Stimulated activated CD8-positive, alpha-beta memory T cell treated with anti-CD3 and anti-CD28 coated beads, Interleukin-15, amount 100 ng/mL, for 1 hour (primary cell): ENCODE results near the gene AHSA1.

Source experiments
- DNase-seq: peaks from one replicate; pipeline ENCODE4 v3.0.0-alpha.2; 2020; ENCODE audit warnings: low read depth

The AHSA1 gene

DNA sequence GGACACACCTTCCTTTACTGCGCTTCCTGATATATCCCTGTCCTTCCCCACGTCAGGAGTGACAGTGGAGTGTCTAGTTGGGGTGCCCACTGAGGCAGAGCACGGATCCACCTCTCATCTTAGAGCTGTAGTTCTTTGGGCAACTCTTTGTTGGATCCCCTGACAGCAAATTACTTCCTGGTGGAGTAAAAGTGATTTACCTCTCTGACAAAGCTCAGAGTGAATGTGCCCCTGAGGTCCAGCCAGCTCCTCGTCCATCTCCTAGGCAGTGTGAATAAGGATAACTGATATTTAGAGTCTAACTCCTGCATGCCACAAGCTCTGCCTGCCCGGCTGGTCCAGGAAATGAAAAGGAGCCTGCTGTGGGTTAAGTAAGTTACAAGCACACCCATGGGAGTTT is 16.0 kb downstream of the AHSA1 start:
- no peak for DNase-seq

- DNase-seq: no peak
Measured at GRCh38 chr14:77474479-77475177, 16.7 kb downstream of the AHSA1 start.

GRCh38 chr14:77475432-77476115 is 17.7 kb downstream of the AHSA1 start:
- no peak for DNase-seq

GRCh38 chr14:77478029-77478428 is 20.1 kb downstream of the AHSA1 start:
- no peak for DNase-seq

- DNase-seq: no peak
Measured at GRCh38 chr14:77478796-77479195, 20.9 kb downstream of the AHSA1 start.

- no peak for DNase-seq
Measured at GRCh38 chr14:77482422-77482821, 24.5 kb downstream of the AHSA1 start.

DNA sequence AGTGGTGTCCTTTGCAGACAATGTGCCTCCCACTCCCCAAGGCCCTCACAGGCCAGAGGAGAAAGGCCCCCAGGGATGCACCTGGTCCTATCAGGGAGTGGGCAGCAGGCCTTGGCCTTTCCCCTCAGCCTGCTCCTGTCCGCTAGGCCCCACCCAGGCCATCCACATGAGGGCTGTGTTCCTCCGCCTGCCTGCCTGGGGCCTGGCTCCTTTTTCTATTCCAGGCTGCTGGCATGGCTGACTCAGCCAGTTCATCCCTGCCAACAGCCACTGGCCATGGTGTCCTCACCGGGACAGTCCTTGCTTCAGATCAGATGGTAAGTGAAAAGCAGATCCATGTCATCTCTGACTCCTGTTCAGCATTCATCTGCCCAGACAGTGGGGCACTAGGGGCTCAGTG is 27.4 kb downstream of the AHSA1 start:
- DNase-seq: no peak

DNA sequence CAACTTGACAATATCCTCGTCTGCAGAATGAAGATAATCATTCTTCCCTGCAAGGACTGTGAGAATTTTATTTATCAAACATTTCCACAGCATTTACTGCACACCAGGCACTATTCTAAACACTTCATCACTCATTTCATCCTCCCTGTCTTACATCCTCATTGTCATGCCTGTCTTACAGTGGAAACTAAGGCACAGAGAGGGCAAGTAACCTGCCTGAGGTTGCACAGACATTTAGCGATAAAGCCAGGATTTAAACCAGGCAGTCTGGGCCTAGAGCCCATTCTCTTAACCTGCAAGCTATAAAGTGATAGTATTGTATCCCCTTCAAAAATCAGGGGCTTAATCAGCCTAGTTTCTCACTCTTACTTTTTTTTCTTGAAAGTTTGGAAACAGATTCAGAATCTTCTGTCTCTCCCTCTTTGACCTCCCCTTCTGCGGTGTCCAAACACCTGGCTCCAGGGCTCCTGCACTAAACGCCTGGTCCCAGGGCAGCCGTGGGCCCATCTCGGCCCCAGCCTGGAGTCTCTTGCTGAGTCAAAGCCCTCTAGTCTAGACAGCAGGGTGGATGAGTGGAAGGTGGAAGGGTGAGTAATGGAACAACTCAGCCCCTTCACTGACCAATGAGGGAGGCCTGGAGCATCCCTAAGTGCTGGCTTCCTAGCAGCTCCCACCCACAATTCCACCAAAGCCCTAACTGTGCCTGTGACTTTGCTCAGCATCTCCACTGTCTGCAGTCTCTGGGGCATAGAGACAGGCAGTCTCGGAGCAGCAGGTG is 28.2 kb downstream of the AHSA1 start:
- no peak for DNase-seq

GRCh38 chr14:77488558-77488957 is 30.7 kb downstream of the AHSA1 start:
- no peak for DNase-seq

DNA sequence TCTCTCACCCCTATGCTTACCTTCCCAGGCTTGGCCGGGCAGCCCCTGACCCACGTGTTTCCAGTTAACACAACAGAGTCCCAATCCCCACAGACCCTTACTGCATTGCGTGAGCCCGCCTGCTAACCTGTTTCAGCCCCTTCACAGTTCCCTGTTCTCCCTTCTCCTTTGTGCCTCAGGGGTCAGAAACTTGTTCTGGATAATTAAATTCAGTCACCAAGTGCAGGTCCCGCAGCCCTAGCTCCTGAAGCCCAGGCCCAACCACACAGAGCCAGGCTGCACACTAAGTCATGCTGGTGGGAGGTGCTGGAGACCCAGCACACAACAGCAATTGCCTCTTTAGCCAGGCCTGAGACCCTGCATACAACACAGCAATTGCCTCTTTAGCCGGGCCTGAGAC is 31.1 kb downstream of the AHSA1 start:
- no peak for DNase-seq

GRCh38 chr14:77490347-77490986 is 32.6 kb downstream of the AHSA1 start:
- DNase-seq: no peak

- no peak for DNase-seq
Measured at GRCh38 chr14:77491056-77491455, 33.2 kb downstream of the AHSA1 start.

- no peak for DNase-seq
Measured at GRCh38 chr14:77495334-77495733, 37.4 kb downstream of the AHSA1 start.

DNA sequence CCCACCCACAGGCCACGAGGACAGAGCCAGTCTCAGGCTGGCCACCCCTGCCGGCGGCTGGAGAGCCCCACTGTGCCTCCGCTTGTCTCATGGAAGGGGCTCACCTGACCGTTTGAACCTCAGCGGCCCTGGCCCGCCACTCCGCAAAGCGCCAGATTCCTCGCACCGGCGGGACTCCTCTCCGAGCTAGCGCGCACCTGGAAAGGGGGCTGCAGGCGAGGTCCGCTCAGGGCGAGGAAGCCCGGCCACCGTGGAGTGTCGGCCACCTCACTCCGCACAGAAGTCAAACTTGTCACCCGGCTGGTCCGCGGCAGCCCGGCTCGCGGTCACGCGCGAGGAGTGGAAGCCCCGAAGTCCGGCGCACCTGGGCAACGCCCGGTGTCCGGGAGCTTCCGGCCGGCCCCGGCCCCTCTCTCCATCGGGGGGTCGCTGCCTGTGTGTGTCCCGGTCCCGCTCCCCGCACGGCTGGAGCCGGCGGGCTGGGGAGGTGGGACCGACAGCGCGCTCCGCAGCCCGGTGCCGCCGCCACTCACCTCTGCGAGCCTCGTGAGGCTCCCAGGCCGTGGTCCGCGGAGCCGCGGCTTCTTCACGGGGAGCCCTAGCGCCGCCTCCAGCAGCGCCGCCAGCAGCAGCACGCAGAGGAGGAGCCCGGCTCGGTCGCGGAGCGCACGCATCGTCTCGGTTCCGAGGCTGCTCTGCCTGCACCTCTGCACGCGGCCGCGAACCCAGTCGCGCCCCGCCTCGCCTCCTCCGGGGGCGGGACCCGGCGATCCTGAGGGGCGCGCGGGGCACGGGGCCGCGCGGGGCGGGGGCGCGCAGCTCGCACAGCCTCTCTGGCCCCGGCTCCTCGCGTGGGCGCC is 40.5 kb downstream of the AHSA1 start, which contains the start of gene ISM2:
Gene ISM2, minus strand, starts transcription at position 697 of the 860 bp plus-strand sequence. Its CDS starts 23 bp downstream, at position 674.
- DNase-seq: no peak

- no peak for DNase-seq
Measured at GRCh38 chr14:77498984-77499527, 41.2 kb downstream of the AHSA1 start.

DNA sequence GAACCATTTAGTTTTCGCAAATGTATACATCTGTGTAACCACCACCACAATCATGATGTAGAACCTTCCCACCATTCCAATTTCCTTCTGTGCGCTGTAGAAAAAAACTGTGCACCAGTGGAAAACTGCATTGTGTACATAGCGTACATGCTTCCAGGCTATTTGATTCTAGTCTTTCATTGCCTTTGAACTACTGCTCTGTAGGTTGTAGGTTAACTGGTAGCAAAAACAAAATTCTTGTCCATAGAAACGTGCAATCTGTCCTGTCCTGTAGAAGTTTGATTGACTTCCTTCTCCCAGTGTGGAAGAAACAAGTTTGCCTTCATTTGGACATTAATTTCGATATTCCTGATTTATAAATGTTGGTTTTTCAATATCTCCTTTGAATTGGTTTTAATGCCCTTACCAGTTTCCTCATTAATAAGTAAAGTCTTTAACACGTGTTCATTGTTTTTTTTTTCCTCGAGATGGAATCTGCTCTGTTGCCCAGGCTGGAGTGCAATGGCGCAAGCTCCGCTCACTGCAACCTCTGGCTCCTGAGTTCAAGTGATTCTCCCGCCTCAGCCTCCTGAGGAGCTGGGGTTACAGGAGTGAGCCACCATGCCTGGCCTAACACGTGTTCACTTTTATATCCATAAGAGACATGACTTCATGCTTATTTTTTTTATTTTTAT is 44.4 kb downstream of the AHSA1 start:
- no peak for DNase-seq

DNA sequence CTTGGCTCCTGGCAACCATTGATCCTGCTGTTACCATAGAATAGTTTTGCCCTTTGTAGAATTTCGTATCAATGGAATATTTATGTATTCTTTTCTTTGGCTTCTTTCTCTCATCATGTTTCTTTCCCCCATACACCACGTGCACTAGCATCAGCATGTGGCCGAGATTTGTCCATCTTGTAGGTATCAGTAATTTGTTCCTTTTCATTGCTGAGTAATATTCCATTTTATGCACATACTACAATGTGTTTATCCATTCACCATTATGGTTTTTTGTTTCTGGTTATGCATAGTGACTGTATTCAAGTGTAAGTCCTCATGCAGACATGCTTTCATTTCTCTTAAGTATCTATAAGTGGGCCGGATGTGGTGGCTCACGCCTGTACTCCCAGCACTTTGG is 45.2 kb downstream of the AHSA1 start:
- no peak for DNase-seq

DNA sequence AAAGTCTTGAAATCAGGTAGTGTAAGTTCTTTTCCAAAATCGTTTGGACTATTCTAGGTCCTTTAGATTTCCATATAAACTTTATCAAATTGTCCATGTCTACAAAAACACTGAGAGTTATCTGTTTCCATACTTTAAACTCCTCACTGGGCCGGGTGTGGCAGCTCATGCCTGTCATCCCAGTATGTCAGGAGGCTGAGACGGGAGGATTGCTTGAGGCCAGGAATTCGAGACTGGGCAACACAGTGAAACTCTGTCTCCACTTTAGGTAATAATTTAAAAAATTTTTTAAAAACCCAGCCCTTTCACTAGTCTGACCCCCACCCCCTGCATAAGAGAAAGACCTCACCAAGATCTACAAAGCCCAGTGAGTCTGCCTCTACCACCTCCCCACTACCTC is 47.1 kb downstream of the AHSA1 start:
- no peak for DNase-seq

DNA sequence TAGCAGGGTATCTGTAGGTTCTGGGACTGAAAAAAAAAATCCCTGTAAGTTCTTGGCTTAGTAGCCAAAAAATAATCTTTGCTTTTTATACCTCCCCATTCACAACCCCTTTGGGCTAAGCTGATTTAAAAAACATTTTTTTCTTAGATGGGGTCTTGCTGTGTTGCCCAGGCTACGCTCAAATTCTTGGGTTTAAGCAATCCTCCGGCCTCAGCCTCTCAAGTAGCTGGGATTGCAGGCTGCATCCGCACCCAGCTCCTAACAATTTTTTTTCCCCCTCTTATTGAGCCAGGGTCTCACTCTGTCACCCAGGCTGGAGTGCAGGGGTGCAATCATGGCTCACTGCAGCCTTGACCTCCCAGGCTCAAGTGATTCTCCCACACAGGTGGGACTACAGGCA is 49.9 kb downstream of the AHSA1 start:
- DNase-seq: no peak

DNA sequence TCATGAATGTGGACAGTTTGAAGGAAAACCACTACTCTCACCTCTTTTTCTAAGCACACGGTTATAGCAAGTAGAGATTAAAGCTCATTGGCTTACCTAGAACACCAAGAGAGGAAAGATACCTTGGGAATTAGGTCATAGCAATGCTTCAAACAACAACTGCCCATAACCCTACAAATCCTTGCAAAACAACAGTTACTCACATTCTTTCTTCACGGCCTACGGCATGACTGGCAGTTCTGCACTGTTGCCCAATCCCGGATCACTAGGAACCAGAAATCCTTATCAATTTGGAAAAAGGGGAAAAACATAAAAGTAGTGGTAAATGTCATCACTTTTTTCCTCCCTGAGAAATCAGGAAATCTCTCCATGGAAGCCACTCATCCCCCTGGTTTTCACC is 50.4 kb downstream of the AHSA1 start:
- no peak for DNase-seq

- no peak for DNase-seq
Measured at GRCh38 chr14:77508876-77509275, 51.0 kb downstream of the AHSA1 start.
